Retinal pigment epithelial cell (primary cell): ENCODE data around the gene TBC1D7.

ENCODE experiments used
- DNase-seq: peaks from one replicate; pipeline ENCODE4 v3.0.0-alpha.2; 2010; ENCODE audit warnings: low read depth
- H3K4me3 ChIP-seq: 2 replicates; pipeline ENCODE4 v1.5.1; 2011; ENCODE audit warnings: mild to moderate bottlenecking, low read length, control low read depth, moderate library complexity
- TF ChIP-seq, protein P1 (sequence below): conservative IDR thresholded peaks from 2 replicates; pipeline ENCODE4 v1.5.1; 2011; ENCODE audit warnings: low read depth, low read length, control low read depth, inconsistent platforms

The TBC1D7 gene

DNA sequence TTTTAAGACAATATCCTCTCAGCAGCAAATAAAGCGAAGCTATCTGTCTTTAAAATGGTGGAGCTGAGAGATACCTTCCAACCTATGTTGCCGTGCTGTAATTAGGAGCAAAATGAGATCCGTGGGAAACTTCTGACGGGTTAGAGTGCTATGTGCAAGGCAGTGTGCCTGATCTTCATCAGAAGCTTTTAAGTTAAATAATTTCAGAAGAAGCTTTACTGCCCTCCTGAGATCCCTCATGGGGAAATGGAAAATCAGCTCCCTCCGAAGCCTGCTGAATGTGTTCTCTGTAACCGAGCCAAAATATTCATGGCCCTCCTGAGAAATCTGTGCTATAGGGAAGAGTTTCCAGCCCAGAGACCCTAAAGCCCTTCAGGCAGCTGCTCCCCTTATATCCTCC is 43.7 kb upstream of the TBC1D7 start:
- TF ChIP-seq, protein P1, sequence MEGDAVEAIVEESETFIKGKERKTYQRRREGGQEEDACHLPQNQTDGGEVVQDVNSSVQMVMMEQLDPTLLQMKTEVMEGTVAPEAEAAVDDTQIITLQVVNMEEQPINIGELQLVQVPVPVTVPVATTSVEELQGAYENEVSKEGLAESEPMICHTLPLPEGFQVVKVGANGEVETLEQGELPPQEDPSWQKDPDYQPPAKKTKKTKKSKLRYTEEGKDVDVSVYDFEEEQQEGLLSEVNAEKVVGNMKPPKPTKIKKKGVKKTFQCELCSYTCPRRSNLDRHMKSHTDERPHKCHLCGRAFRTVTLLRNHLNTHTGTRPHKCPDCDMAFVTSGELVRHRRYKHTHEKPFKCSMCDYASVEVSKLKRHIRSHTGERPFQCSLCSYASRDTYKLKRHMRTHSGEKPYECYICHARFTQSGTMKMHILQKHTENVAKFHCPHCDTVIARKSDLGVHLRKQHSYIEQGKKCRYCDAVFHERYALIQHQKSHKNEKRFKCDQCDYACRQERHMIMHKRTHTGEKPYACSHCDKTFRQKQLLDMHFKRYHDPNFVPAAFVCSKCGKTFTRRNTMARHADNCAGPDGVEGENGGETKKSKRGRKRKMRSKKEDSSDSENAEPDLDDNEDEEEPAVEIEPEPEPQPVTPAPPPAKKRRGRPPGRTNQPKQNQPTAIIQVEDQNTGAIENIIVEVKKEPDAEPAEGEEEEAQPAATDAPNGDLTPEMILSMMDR = no peak
- H3K4me3 ChIP-seq = no peak overlapping the region
- no peak for DNase-seq

DNA sequence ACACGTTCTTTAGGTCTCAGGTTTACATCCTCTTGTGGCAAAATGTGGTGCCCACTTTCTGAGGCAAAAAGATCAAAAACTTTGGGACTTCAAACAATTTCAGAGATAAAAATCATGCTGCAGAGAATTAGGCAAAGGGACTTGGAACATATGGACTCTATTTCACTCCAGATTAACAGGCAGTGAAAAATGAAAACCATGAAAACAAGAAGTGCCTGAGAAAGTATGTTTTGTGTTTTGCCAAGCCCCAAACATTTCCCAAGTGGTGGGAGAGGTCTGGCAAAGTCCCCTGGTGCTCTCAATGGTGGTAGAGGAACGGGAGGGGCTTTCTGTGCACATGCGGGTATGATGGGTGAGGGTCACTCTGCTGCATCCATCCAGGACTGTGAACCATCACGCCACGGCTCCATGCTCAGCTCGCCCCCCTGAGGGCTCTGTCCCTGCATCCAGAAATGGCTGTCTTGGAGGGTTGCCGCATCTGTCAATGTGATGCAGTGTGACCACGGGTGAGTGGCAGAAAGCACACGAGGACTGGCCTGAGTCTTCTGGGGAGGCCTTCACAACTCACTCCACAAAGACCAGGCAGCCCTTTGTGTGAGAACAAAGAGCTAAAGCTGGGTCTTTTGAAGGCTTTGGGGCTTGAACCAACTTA is 43.2 kb upstream of the TBC1D7 start:
- no peak for DNase-seq
- no peak overlapping the region for H3K4me3 ChIP-seq
- TF ChIP-seq, protein P1 = no peak

DNA sequence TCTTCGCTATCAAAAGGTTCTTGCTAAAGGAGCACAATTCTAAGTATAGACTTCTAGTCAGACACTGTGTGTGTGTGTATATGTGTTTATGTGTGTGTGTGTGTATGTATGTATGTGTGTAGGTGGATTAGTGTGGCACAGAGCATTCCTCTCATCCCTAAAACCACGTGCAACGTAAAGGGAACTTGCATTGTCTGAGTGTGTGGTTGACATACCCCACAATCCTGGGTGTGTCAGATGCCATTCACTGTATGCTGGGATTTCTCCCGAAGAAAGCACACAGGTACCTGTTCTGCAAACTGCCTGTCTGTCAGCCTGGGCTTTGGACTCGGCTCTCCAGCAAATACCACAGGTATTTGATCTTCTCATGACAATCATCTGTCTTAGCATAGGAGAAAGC is 42.3 kb upstream of the TBC1D7 start:
- no peak for DNase-seq

DNA sequence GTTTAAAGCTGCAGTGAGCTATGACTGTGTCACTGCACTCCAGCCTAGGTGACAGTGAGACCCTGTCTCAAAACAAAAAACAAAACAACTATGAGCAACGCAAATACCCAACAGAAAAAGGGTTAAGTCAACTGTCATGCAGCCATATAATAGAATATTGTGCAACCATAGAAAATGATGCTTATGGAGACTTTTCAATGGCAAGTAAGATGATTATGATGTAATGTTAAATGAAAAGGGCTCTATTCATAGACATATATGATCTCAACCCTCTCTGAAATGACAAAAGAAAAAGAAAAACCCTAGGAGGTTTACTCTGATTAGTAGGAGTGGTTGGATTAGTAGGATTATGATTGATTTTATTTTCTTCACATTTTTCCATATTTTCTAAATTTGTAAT is 41.3 kb upstream of the TBC1D7 start:
- no peak overlapping the region for H3K4me3 ChIP-seq
- no peak for DNase-seq
- TF ChIP-seq, protein P1 = no peak

More for the DNA sequence above, 42.3 kb upstream of the TBC1D7 start:
- TF ChIP-seq, protein P1 = no peak
- no peak overlapping the region for H3K4me3 ChIP-seq

DNA sequence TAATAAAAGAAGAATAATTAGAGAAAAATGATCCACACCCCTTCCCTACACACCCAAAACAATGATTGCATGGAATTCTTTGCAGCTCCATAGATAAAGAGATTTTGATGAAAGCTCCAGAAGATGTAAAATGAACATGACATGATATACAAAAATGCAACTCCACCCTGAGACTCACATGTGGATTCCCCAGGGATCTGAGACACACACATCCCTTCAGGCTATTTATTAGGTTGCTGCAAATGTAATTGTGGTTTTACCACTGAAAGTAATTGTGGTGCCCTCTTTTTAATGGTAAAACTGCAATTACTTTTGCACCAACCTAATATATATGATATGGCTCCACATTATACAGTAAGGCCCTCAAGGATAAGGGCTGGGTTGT is 40.4 kb upstream of the TBC1D7 start:
- TF ChIP-seq, protein P1 = no peak
- no peak for DNase-seq

DNA sequence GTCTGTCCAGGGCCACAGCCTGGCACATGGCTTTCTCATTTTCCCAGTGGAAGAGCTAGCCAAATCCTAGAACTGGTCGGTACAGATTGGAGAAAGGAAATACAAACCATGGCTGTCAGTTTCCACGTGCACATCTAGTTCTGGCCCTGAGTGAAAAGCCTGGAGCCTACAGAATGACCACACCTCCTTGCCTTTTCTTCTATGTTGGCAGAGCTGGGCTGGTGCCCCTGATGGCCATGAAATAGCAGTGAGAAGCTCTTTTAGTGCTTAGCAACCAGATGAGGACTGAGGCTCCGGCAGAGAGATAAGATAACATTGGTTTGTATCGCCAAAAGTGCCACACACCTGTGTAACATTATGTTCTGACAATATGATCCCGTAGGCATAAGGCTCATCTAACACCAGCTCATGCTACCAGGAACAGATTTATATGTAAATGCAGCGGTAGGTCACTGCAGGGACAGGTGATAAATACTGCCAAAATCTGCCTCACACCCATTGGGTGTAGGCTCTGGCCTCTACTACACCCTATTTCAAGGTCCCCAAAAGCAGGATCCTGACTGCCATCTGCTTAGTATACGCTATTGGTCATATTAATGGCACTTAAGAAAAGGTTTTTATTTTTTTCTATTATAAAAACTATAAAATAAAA is 39.9 kb upstream of the TBC1D7 start:
- no peak for DNase-seq

More for the DNA sequence above, 40.4 kb upstream of the TBC1D7 start:
- H3K4me3 ChIP-seq = no peak overlapping the region

More for the DNA sequence above, 39.9 kb upstream of the TBC1D7 start:
- TF ChIP-seq, protein P1 = no peak
- H3K4me3 ChIP-seq = no peak overlapping the region
